ENCODE measurements around the gene NCOR1. TPM values are rescaled to one million over a fixed set of nuclear protein-coding genes. Genes with fewer than 3 reads are reported as not detected.

The NCOR1 gene
- total and polyA plus RNA-seq, 2 experiments from 2014 or later = 102 to 132 TPM

DNA sequence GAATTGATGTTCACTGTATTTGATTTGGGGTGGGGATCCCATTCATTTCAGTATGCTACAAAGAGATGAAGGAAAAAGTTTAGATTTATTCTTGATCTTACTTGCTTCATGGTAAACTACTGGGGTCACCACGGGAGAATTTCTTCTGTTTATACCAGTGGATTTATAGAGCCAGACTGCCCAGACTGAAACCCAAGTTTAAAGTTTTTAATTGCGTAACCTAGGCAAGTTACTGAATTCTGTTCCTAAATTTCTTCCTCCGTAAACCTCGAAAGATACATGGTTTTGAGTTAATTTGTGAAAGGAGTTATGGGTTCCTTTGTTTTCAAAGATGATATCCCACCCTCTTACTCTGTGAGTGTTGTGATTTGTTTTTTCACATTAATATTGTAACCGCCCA is 28.1 kb upstream of the NCOR1 start:
- Mint-ChIP-seq H3K9me3 (no peaks in the 10 kb centered on the region), H3K4me1 (peaks cover 12% of the 10 kb centered on the region), H3K27ac (peak overlapping the region; percentile 85), H3K4me3 (no peak overlapping the region), H3K36me3 (ENCODE audit: low read depth) (peaks cover 3% of the 10 kb centered on the region; the same call in 2 of the 3 replicates), H3K27me3 (ENCODE audit: insufficient read depth, low read depth, poor library complexity) (peaks cover 5% of the 10 kb centered on the region)
- no peak for DNase-seq (ENCODE audit: low spot score)
- Histone ChIP-seq H3K4me2 (peak overlapping the region; percentile 52), H4K20me1 (replicated peaks; ENCODE audit: insufficient read depth) (0 out of 2 replicates have a peak, but pooled peaks cover 3% of the 10 kb centered on the region), H3K27ac (ENCODE audit: low read depth) (peak overlapping the region; percentile 22), H3K9me2 (ENCODE audit: insufficient read depth) (no peaks in the 10 kb centered on the region), H3K79me2 (replicated peaks; ENCODE audit: insufficient read depth) (0 out of 2 replicates have a peak, but pooled peaks cover 9% of the 10 kb centered on the region), H3K36me3 (ENCODE audit: insufficient read depth) (no peaks in the 10 kb centered on the region), H3K27me3 (ENCODE audit: insufficient read depth) (no peaks in the 10 kb centered on the region), H3K4me1 (ENCODE audit: insufficient read depth) (peaks cover 10% of the 10 kb centered on the region), H3K4me3 (no peak overlapping the region), H2AFZ (no peak overlapping the region), H3F3A (replicated peaks; ENCODE audit: low read depth) (no peaks in the 10 kb centered on the region)
- no peak for TF ChIP-seq STAT1 (IDR thresholded peaks at IDR 0.05; ENCODE audit: unreplicated experiment)
- TF ChIP-seq ZNF114 (CRISPR knock-in tag; IDR thresholded peaks at IDR 0.05) = no peak
- no peak for TF ChIP-seq POLR2AphosphoS5 (IDR thresholded peaks at IDR 0.05; ENCODE audit: low read depth)
- no peak for ATAC-seq

DNA sequence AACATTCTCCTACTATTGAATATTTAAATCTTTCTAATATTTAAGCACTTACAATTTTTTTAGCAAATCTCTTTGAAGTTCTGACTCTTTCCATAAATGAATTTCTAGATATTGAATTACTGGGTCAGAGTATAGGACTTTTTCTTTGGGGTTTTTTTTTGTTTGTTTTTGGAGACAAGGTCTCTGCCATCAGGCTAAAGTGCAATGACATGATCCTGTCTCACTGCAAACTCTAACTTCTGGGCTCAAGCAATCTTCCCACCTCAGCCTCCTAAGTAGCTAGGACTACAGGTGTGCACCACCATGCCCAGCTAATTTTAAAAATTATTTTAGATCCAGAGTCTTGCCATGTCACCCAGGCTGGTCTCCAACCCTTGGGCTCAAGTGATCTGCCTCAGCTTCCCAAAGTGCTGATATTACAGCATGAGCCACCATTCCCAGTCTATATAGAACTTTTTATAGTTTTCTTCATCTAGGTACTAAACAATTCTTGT is 26.6 kb upstream of the NCOR1 start:
- Histone ChIP-seq H2AFZ (no peak overlapping the region), H3K4me2 (no peak overlapping the region), H3K79me2 (replicated peaks; ENCODE audit: insufficient read depth) (0 out of 2 replicates have a peak, but pooled peaks cover 6% of the 10 kb centered on the region), H3K9me2 (ENCODE audit: insufficient read depth) (no peaks in the 10 kb centered on the region), H3K27me3 (ENCODE audit: insufficient read depth) (no peaks in the 10 kb centered on the region), H3K27ac (ENCODE audit: low read depth) (no peak overlapping the region), H4K20me1 (replicated peaks; ENCODE audit: insufficient read depth) (no peaks in the 10 kb centered on the region), H3K4me3 (no peak overlapping the region), H3F3A (replicated peaks; ENCODE audit: low read depth) (no peaks in the 10 kb centered on the region), H3K4me1 (ENCODE audit: insufficient read depth) (peaks cover 10% of the 10 kb centered on the region), H3K36me3 (ENCODE audit: insufficient read depth) (no peaks in the 10 kb centered on the region)
- no peaks in the 10 kb centered on the region; the same call in 2 of the 3 replicates for H3K36me3 Mint-ChIP-seq (ENCODE audit: low read depth)
- peaks cover 5% of the 10 kb centered on the region for H3K27me3 Mint-ChIP-seq (ENCODE audit: insufficient read depth, low read depth, poor library complexity)
- ATAC-seq (no peak), DNase-seq (ENCODE audit: low spot score) (no peak)
- no peak overlapping the region for H3K4me3 Mint-ChIP-seq
- H3K4me1 Mint-ChIP-seq = peaks cover 12% of the 10 kb centered on the region
- no peak overlapping the region; the same call in 1 of the 2 replicates for H3K27ac Mint-ChIP-seq
- H3K9me3 Mint-ChIP-seq = no peaks in the 10 kb centered on the region
- TF ChIP-seq, protein P1, sequence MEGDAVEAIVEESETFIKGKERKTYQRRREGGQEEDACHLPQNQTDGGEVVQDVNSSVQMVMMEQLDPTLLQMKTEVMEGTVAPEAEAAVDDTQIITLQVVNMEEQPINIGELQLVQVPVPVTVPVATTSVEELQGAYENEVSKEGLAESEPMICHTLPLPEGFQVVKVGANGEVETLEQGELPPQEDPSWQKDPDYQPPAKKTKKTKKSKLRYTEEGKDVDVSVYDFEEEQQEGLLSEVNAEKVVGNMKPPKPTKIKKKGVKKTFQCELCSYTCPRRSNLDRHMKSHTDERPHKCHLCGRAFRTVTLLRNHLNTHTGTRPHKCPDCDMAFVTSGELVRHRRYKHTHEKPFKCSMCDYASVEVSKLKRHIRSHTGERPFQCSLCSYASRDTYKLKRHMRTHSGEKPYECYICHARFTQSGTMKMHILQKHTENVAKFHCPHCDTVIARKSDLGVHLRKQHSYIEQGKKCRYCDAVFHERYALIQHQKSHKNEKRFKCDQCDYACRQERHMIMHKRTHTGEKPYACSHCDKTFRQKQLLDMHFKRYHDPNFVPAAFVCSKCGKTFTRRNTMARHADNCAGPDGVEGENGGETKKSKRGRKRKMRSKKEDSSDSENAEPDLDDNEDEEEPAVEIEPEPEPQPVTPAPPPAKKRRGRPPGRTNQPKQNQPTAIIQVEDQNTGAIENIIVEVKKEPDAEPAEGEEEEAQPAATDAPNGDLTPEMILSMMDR (conservative IDR thresholded peaks at IDR 0.05; ENCODE audit: low read depth in 2 of 2) = no peak
- TF ChIP-seq CREB1 (CRISPR knock-in tag; IDR thresholded peaks at IDR 0.05; ENCODE audit: low read depth) (no peak), JUNB (IDR thresholded peaks at IDR 0.05; ENCODE audit: unreplicated experiment) (no peak), POLR2AphosphoS5 (IDR thresholded peaks at IDR 0.05; ENCODE audit: low read depth) (no peak), STAT1 (IDR thresholded peaks at IDR 0.05; ENCODE audit: unreplicated experiment) (no peak), ZNF331 (CRISPR knock-in tag; IDR thresholded peaks at IDR 0.05; ENCODE audit: low read depth) (no peak), EZH2phosphoT487 (IDR thresholded peaks at IDR 0.05; ENCODE audit: unreplicated experiment) (no peak), NANOG (IDR thresholded peaks at IDR 0.05; ENCODE audit: borderline replicate concordance) (no peak), EZH2 (IDR thresholded peaks at IDR 0.05; ENCODE audit: low read depth, unreplicated experiment) (no peak)
- TF ChIP-seq, protein P2, sequence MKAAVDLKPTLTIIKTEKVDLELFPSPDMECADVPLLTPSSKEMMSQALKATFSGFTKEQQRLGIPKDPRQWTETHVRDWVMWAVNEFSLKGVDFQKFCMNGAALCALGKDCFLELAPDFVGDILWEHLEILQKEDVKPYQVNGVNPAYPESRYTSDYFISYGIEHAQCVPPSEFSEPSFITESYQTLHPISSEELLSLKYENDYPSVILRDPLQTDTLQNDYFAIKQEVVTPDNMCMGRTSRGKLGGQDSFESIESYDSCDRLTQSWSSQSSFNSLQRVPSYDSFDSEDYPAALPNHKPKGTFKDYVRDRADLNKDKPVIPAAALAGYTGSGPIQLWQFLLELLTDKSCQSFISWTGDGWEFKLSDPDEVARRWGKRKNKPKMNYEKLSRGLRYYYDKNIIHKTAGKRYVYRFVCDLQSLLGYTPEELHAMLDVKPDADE (IDR thresholded peaks at IDR 0.05) = no peak
- TF ChIP-seq, protein P3, sequence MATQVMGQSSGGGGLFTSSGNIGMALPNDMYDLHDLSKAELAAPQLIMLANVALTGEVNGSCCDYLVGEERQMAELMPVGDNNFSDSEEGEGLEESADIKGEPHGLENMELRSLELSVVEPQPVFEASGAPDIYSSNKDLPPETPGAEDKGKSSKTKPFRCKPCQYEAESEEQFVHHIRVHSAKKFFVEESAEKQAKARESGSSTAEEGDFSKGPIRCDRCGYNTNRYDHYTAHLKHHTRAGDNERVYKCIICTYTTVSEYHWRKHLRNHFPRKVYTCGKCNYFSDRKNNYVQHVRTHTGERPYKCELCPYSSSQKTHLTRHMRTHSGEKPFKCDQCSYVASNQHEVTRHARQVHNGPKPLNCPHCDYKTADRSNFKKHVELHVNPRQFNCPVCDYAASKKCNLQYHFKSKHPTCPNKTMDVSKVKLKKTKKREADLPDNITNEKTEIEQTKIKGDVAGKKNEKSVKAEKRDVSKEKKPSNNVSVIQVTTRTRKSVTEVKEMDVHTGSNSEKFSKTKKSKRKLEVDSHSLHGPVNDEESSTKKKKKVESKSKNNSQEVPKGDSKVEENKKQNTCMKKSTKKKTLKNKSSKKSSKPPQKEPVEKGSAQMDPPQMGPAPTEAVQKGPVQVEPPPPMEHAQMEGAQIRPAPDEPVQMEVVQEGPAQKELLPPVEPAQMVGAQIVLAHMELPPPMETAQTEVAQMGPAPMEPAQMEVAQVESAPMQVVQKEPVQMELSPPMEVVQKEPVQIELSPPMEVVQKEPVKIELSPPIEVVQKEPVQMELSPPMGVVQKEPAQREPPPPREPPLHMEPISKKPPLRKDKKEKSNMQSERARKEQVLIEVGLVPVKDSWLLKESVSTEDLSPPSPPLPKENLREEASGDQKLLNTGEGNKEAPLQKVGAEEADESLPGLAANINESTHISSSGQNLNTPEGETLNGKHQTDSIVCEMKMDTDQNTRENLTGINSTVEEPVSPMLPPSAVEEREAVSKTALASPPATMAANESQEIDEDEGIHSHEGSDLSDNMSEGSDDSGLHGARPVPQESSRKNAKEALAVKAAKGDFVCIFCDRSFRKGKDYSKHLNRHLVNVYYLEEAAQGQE (IDR thresholded peaks at IDR 0.05; ENCODE audit: unreplicated experiment) = no peak

All from GM23338 (cell line).